HG03457 (cell line): Measurements from ENCODE around the gene SRGAP1.

Source experiments
- ATAC-seq: cut with Tn5 transposase; IDR thresholded peaks from one replicate; pipeline ENCODE4 v1.9.1; 2021; ENCODE audit warnings: moderate number of reproducible peaks; ENCODE audit not compliant: unreplicated experiment

The SRGAP1 gene

DNA sequence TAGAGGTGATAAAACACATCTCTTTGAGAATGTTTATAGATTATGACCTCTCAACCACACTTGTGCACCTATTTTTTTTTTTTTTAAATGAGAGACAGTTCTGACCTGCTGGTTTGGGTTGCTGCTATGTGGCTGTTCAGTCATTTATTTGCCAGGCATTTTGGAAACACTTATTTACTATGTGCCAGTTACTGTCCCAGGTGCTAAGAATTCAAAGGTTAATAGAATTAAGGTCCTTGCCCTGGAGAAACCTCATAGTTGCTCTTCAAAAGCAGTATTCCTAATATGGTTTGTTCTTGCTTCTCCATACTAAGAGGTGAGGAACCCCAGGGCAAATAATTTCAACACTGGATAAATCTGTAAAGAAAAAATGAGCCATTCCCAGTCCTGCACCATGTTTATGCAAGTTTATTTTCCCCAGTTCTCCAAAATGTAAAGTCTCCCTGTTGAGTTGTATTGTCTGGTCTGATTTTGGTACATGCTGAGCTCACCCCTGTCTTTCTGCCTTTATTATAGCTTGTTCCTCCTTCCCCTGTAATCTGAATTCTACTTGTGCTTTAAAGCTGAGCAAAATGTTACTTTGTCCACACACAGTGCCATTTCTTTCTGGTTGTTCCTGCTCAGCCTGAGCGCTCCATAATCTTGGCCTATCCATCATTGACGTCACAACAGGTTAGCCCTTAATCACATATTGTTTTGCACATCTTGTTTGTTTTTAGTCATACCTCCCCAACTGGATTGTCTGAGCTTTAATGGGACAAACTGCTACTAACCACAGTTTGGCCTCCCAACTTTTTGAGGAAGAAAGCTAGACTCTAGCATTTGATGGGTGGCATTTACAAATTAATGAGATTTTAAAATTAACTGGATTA lies 56.7 kb downstream of the SRGAP1 start:
- ATAC-seq: no peak

DNA sequence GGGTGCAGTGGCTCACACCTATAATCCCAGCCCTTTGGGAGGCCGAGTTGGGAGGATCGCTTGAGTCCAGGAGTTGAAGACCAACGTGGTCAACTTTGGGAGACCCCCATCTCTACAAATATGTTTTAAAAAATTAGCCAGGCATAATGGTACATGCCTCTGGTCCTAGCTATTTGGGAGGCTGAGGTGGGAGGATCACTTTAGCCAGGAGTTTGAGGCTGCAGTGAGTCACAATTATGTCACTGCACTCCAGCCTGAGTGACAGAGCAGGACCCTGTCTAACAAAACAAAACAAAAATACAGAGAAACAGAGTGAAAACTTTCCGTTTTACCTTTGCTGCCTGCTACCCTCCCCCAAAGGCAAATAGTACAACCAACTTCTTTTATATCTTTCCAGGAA lies 60.2 kb downstream of the SRGAP1 start:
- no peak for ATAC-seq

DNA sequence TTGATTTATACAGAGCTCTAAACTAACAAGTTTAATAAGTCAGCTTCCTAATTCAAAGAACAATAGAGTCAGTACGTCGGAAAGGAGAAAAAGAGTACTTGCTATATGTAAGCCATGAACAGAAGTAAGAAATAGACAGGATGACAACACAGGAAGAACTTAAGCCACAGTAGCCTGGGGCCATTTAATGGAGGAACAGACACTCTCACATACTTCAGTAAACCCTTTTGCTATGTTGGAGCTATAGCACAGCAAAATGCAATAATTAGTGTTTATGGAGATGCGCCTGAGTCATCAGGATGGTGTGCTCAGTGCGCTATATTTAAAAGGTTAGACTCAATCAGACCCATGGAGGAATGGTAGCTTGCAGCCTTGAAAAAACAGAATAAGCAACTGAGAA lies 61.0 kb downstream of the SRGAP1 start:
- ATAC-seq: no peak

DNA sequence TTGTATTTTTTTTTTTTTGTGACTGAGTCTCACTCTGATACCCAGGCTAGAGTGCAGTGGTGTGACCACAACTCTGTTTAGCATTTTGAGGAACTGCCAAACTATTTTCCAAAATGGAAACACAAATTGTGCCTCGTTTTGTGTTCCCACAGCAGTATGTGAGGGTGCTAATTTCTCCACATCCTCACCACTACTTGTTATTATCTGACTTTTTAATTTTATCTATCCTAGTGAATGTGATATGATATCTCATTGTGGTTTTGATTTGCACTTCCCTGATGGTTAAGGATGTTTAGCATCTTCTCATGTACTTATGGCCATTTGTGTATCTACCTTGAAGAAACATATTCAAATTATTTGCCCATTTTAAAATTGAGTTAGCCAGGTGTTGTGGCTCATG lies 62.4 kb downstream of the SRGAP1 start:
- no peak for ATAC-seq

DNA sequence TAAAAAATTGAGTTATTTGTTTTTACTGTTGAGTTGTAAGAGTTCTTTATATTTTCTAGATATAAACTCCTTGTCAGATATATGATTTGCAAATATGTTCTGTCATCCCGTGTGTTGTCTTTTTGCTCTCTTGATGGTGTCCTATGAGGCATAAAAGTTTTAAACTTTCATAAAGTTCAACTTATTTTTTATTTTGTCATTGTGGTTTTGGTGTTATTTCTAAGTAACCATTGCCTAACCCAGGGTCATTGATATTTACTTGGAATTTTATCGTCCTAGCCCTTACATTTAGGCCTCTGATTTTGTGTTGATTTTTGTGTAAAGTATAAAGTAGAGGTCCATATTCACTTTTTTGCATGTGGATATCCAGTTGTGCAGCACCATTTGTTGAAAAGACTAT lies 63.1 kb downstream of the SRGAP1 start:
- no peak for ATAC-seq

DNA sequence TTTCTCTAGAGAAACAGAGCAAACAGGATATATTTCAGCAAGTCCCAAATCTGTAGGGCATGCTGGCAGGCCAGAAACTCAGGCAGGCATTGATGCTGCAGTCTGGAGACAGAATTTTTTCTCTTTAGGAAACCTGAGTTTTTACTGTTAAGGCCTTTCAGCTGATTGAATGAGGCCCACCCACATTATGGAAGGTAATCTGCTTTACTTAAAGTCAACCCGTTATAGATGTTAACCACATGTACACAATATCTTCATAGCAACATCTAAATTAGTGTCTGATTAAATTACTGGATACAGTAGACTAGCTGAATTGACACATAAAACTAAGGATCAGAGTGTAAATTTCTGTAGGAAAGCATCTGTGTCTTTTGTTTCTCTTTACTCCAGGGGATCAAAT lies 65.2 kb downstream of the SRGAP1 start:
- no peak for ATAC-seq

DNA sequence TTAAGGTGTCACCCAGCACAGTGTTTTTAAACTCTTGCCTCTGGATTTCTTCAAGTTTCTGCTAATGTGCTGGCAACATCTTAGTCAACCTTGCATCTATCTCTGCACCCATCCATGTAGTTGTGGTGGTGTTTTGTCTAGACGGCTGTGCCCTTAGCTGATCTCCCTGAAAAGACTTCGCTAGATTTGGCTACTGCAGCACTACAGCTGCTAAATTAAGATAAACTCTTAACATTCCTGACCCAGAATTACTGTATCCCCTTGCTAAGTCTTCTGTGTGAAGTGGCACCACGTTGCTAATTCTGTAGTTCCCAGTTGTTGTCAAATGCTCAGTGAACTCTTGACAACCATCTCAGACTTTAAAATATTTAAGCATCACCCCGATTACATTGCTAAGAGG lies 66.8 kb downstream of the SRGAP1 start:
- no peak for ATAC-seq

DNA sequence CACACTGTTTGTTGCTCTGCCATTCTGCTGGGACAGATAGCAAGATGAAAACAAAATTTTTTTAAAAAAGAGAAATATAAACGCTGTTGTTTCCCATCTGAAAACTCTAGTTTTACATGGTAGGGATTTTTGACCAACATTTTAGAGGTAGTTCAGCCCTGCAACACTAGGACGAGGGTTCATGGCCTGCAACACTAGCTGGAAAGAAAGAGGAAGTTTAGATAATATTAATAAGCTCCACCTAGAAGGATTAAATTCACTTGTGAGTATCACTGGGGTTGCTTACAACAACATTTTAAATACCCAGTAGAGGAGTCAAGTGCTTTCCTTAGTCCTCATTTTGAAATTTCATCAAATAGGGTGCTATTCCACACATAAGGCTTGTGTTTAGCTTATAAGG lies 68.2 kb downstream of the SRGAP1 start:
- ATAC-seq: no peak

DNA sequence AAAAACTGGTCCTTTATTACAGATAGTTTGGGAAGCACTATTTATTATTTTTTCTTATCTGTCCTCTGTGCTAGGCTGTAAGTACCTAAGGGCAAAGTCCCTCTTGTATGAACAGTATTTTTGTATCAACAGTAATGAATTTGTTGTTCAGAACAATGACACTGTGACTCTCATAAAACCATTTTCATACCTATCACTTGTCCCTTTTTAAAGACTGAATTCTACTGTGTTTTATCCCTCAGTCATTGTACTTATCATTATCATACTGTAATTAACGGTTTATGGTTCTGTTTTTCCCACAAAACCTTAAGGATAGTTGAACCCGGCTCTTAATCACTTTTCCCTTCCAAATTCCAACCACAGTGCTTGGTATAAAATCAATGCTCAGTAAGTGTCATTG lies 69.4 kb downstream of the SRGAP1 start:
- ATAC-seq: no peak

DNA sequence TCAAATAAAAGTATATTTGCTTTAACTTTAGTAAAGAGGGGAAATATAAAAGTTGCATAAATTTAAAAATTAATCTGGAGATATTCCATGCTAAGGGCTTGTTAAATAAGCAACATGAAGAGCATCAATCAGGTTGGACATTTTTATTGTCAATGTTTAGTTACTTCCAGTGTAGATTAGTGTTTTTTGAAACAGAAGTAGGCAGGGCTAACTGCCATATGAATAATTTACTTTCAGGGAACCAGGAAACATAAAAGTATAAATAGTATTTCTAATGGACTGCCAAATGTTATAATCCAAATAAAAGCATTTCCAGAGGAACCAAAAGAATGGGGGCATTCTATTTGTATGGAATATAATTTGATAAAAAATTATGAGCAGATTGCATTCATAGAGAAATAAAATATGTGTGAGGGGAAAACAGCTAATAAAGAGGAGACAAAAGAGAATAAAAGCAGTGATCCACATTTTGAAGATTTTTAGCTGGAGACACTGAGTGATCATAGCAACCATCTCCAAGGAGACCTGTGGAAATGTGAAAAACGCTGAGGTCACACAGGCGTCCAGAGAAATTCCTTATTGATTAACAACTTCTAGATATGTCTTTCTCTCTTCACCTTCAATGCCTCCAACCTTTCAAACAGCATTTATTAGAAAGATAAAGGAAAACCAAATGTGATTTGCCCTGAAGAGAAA lies 70.8 kb downstream of the SRGAP1 start:
- no peak for ATAC-seq

DNA sequence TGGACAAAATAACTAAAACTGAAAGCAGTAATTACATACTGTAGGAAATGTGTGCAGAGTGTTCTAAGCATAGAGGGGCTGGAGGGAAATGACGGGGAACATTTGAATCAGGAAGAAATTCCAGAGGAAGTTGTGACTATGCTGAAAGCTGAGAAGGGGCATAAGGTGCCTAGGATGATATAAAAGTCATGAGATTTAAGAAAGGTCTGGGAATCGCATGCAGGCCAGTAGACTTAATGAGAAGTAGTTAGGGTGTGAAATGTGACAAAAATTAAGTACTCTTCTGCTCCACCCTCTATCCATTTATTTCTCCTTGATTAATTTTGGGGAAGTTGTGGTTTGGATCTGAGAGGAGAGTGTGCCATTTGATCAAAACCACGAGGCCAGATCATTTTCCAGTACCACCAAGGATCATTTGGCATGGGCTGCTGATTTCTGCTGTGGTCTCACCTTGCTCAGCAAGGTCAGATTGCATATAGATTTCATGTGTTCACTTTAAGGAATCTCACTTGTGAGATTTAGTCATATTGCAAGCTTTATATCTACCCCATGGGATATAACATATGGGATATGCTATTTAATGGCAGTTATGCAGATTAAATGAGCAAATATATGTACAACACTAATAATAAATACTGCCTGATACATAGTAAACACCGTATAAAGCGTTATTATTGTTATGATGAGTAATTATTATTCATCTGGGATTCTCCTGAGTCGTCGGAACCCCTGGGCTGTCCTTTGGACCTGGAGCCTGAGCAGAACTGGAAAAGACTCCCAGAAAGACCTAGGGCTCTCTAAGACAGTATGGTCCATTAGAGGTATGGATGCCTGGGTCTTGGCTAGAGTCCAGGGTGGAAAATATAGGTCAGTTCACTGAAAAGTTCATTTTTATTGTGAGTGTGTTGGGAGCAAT lies 72.3 kb downstream of the SRGAP1 start:
- no peak for ATAC-seq

DNA sequence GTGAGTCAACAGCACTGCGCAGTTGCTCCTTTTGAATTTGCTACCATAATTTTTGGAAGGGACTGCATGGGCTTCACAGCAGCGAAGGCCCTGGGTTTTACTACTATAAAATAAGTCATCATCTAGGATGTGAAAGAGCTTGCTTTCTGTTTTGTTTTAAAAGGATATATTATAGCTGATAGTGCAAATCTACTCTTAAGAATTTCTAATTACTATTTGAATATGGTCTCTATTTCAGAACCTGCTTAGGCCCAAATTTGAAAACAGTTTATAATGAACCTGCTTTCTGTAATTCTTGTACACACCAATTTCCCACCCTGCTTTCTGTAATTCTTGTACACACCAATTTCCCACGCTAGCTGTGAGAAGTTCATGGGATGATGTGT lies 73.0 kb downstream of the SRGAP1 start:
- ATAC-seq: no peak

DNA sequence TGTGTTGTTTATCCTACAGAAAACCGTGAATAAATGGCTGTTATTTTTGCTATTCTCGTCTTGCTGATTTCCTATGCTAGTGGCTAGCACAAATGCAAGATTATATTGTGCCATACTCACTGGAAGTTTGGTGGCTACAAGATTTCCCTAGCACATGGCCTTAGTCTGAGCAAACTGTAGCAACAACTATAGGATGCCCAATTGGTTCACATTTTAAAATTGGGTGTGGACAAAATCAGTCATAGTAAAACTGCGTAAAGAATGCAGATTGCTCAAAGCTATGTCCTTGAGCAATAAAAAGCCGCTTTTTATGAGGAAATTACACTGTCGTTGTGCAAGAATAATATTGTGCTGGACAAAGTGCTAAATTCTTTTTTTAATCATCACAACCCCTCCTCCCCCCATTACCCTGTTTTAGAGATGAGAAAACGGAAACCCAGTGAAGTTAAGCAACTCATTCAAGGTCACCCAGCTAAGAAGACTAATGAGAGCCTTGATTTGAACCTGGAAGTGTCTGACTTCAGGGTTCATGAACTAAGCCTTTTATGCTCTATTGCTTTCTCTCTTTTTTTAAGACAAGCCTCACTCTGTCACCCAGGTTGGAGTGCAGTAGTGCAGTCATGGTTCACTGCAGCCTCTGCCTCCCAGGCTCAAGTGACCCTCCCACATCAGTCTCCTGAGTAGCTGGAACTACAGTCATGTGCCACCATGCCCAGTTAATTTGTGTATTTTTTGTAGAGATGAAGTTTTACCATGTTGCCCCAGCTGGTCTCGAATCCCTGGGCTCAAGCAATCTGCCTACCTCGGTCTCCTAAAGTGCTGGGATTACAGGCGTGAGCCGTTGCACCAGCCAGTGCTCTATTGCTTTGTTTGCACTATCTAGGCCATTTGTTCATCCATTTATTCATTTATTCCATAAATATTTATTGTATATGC lies 73.6 kb downstream of the SRGAP1 start:
- no peak for ATAC-seq

DNA sequence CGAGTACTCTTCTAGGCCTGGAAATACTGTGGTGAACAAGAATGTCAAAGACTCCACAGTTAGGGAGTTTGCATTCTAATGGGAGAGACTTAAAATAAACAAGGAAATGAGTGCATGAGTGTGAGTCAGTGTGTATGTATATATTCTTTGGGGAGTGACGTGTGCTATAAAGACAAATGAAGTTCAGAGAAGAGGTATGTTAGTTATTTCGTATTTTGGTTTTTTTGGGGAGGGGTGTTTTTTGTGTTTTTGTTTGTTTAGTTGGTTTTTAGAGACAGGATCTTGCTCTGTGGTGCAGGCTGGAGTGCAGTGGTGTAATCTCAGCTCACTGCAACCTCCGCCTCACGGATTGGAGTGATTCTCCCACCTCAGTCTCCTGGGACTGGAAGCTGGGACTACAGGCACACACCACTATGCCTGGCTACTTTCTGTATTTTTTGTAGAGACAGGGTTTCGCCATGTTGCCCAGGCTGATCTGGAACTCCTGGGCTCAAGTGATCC lies 74.3 kb downstream of the SRGAP1 start:
- no peak for ATAC-seq

DNA sequence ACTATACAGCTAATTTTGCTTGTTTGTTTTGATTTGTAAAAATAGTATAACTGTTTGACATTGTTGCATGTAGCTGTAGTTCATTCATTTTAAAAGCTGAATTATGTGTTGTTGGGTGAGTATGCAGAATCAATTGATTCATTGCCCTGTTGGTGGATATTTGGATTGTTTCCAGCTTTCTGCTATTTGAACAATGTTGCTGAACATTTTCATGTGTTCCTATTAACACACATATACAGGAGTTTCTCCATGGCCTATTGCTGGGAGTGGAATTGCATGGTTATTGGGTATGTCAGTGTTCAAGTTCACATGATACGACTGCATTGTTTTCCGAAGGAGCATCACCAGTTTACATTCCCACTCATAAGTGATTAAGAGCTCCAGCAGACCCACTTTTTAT lies 75.3 kb downstream of the SRGAP1 start:
- no peak for ATAC-seq

DNA sequence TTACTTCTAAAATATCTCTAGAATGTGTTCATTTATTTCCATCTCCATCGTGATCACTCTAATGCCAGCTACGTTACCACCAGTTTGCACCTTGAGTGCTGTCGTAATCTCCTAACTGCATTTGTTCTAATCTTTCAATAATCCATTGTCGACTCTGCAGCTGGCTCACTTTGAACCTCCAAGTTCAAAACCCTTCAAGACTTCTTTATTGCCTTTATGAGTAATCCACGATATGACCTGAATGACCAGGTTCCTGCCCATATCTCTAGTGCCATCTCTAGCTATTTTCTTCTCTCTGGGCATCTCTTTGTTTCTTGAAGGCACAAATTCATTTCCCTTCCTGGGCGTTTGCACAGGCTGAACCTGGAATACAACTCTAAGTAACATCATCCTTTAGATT lies 76.7 kb downstream of the SRGAP1 start:
- ATAC-seq: no peak

DNA sequence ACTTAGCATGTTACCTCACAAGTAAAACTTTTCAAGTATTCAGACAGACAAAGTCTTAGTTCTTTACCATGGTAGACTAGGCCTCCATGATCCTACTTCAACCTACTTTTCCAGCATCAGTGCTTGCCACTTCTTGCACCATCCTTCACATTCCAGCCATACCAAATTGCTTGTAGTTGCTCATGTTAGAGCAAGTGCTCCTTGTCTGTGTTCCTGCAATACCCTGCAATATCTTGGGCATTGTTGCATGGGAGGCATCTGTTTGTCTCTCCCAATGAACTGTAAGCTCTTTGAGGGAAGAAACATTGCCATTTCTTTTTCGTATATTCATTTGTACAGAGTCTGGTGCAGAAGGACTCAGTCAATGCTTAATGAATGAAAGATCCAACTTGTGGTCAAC lies 78.0 kb downstream of the SRGAP1 start:
- no peak for ATAC-seq

DNA sequence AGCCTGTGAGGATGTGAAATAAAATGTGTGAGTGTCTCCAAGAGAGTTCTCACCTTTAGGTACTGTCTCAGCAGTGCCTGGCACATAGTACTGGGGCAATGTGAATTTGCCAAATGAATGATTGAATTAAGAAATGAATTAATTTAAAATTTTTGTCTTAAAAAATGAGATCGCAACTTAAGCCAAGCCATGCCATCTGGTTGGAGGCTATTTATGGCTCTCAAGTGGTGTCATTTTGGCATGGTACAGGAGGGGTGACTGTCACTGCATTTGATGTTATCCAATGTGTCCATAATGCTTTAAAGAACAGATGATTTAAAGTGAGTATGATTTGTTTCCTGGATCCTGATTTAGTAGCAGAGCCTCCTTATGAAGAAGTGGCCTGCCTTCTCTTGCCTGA lies 80.3 kb downstream of the SRGAP1 start:
- no peak for ATAC-seq

DNA sequence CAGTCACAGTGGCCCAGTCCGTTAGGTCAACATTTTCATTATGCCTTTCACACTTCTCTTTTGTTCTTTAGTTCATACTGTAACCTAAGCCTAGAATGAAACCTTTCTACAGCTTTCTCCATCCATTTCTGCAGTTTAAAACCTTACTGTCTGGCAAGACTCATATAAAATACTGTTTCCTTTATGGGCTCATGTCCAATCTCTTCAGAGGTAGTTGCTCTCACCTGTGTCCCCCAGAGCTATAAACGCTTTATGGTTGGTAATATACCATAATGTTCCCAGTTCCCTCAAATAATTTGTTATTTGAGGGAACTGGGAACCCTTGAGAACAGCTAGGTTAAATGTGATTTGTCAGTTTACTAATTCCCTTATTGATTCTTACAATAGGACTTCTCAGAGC lies 83.0 kb downstream of the SRGAP1 start:
- ATAC-seq: no peak

DNA sequence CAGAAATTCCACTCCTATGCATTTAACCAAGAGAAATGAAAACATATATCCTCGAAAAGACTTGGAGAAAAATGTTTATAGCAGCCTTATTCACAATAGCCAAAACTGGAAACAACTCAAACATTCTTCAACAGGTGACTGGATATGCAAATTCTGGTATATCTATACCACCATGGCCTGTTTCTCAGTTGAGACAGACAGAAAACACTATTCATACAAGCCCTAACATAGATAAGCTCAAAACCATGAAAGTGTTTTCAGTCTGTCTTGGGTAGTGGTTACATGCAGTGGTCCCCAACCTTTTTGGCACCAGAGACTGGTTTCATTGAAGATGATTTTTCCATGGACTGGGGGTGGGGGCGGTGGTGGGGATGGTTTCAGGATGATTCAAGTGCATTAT lies 83.8 kb downstream of the SRGAP1 start:
- ATAC-seq: no peak
